ENCODE data around the gene RHOG.

Gene RHOG

DNA sequence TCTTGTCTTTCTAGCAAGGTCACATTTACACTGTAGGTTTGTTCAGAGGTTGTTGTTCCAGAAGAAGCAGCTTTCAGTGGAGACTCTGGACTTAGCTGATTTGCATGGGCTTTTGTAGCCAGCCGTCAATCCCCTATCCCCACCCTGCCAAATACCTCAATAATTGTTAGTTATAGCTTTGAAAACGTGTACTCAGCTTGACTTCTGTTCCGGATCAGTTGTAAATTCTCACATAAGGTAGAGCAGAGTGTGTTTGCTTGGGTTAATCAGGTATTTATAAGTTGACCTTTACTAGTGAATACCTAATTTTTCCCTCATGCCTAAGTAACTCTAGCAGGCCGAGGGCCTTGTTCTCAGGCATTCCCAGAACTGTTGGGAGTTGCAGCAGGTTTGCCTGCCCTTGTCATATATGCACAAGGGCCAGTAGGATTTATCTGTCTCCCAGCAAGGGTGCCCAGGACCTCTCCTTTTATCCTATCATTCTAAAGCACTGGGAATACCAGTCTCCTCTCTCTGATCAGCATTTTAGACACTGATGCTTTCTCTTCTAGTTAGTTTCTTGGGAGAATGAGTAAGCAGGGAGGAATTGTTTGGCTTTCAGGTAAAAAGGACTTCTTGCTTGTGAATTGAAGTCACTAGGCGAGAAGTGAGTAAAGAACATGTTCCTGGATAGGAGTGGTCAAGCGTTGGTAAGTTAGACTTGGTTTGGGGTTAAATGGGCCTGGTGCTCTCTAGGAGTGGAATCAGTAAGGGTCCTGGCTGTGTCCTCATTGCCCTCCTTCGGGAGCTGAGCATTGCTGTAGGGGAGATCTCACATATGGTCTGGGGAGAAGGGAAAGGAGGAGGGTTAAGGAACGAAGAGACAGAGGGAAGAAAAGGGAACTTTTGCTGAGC is 36.9 kb upstream of the RHOG start:
- DNase-seq (ENCODE audit: low read depth in 1 of 2, low spot score in 1 of 2): no peak
- no peak for TF ChIP-seq CTCF (IDR thresholded peaks at IDR 0.05; ENCODE audit: insufficient read depth, low read length)
- TF ChIP-seq POLR2AphosphoS5 (IDR thresholded peaks at IDR 0.05; ENCODE audit: low read depth): no peak
- no peak for TF ChIP-seq GABPA (IDR thresholded peaks at IDR 0.05; ENCODE audit: low read depth)
- no peak for TF ChIP-seq REST (IDR thresholded peaks at IDR 0.05; ENCODE audit: insufficient replicate concordance, low read depth)
- TF ChIP-seq SPI1 (IDR thresholded peaks at IDR 0.05; ENCODE audit: borderline replicate concordance, low read depth): no peak

GRCh38 chr11:3876613-3877012 is 35.9 kb upstream of the RHOG start:
- TF ChIP-seq POLR2AphosphoS5 (IDR thresholded peaks at IDR 0.05; ENCODE audit: low read depth) (no peak), CTCF (IDR thresholded peaks at IDR 0.05; ENCODE audit: insufficient read depth, low read length) (no peak), GABPA (IDR thresholded peaks at IDR 0.05; ENCODE audit: low read depth) (no peak), REST (IDR thresholded peaks at IDR 0.05; ENCODE audit: insufficient replicate concordance, low read depth) (no peak), SPI1 (IDR thresholded peaks at IDR 0.05; ENCODE audit: borderline replicate concordance, low read depth) (no peak)
- H3K4me3 ChIP-seq (replicated peaks; ENCODE audit: insufficient read depth, low read length): no peak overlapping the region
- H3K27ac ChIP-seq (replicated peaks): no peak overlapping the region
- H3K27me3 ChIP-seq (ENCODE audit: insufficient read depth, poor library complexity, severe bottlenecking): no peaks in the 10 kb centered on the region
- no peak for DNase-seq (ENCODE audit: low read depth in 1 of 2, low spot score in 1 of 2)

More for the DNA sequence above, 36.9 kb upstream of the RHOG start:
- no peaks in the 10 kb centered on the region for H3K27me3 ChIP-seq (ENCODE audit: insufficient read depth, poor library complexity, severe bottlenecking)
- no peak overlapping the region for H3K4me3 ChIP-seq (replicated peaks; ENCODE audit: insufficient read depth, low read length)
- no peak overlapping the region for H3K27ac ChIP-seq (replicated peaks)

- no peak for DNase-seq (ENCODE audit: low read depth in 1 of 2, low spot score in 1 of 2)
- Histone ChIP-seq H3K4me3 (replicated peaks; ENCODE audit: insufficient read depth, low read length) (no peak overlapping the region), H3K27me3 (ENCODE audit: insufficient read depth, poor library complexity, severe bottlenecking) (no peaks in the 10 kb centered on the region), H3K27ac (replicated peaks) (no peak overlapping the region)
- no peak for TF ChIP-seq REST (IDR thresholded peaks at IDR 0.05; ENCODE audit: insufficient replicate concordance, low read depth)
- no peak for TF ChIP-seq SPI1 (IDR thresholded peaks at IDR 0.05; ENCODE audit: borderline replicate concordance, low read depth)
- TF ChIP-seq CTCF (IDR thresholded peaks at IDR 0.05; ENCODE audit: insufficient read depth, low read length): no peak
- no peak for TF ChIP-seq POLR2AphosphoS5 (IDR thresholded peaks at IDR 0.05; ENCODE audit: low read depth)
- no peak for TF ChIP-seq GABPA (IDR thresholded peaks at IDR 0.05; ENCODE audit: low read depth)
Observed at GRCh38 chr11:3873712-3874349, 33.1 kb upstream of the RHOG start.

Data from HL-60 (cell line).